Endothelial cell of umbilical vein (primary cell): ENCODE measurements around the gene CACNA1B. TPM values are rescaled to one million over a fixed set of nuclear protein-coding genes. Genes with fewer than 3 reads are reported as not detected.

Experiments used
- BruUV-seq: library from RNA; stranded (reverse); fragments of 400-500 nt; replicated peaks from 2 replicates; lab custom pipeline; 2021; lab: Mats Ljungman, UMichigan
- CTCF ChIA-PET: fragments of 300-600, 350-600 bp; sonication (Branson Sonifier 250); formaldehyde crosslinking; loops from one replicate; lab custom pipeline; 2021; ENCODE audit warnings: antibody characterized with exemption, inconsistent platforms; lab: Charles Lee
- POLR2A ChIA-PET: fragments of 300-600, 350-600 bp; sonication (Branson Sonifier 250); formaldehyde crosslinking; loops from one replicate; lab custom pipeline; 2021; ENCODE audit warnings: antibody characterized with exemption, inconsistent platforms; lab: Charles Lee
- DNase-seq: peaks from one replicate; pipeline ENCODE4 v3.0.0-alpha.2; 2011; ENCODE audit warnings: low read depth, low spot score
- FAIRE-seq: peaks from 2 replicates; lab custom pipeline; 2011; peaks lifted over from hg19 to GRCh38; lab: Jason Lieb, UNC
- H2AFZ ChIP-seq: 2 replicates; pipeline ENCODE4 v1.6.0; 2012; ENCODE audit warnings: low read depth, low read length, control low read depth, inconsistent platforms
- H3K27ac ChIP-seq: 2 replicates; pipeline ENCODE4 v1.5.1; 2011; ENCODE audit warnings: low read depth, mild to moderate bottlenecking, control low read depth, low read length, moderate library complexity; ENCODE audit not compliant: insufficient read depth
- H3K27me3 ChIP-seq, 2 experiments: 2 replicates each; pipeline versions ENCODE4 v1.6.0 to v1.6.1; 2011; ENCODE audit warnings: low read length in 2 of 2, mixed read lengths in 1 of 2; ENCODE audit not compliant: control insufficient read depth in 2 of 2, insufficient read depth in 2 of 2
- H3K36me3 ChIP-seq, 2 experiments: 2 replicates in 1 of 2; 3 replicates in 1 of 2; pipeline ENCODE4 v1.5.1; 2011; ENCODE audit warnings: low read length in 2 of 2, mild to moderate bottlenecking in 1 of 2, moderate library complexity in 1 of 2; ENCODE audit not compliant: control insufficient read depth in 2 of 2, insufficient read depth in 2 of 2; ENCODE audit errors: extremely low read depth in 1 of 2
- H3K4me1 ChIP-seq: 3 replicates; pipeline ENCODE4 v1.5.1; 2011; ENCODE audit warnings: mild to moderate bottlenecking, low read length; ENCODE audit not compliant: control insufficient read depth, insufficient read depth; ENCODE audit errors: extremely low read depth
- H3K4me2 ChIP-seq: 2 replicates; pipeline ENCODE4 v1.6.1; 2011; ENCODE audit warnings: low read length, control low read depth, mixed read lengths; ENCODE audit not compliant: insufficient read depth
- H3K4me3 ChIP-seq, 3 experiments: fragments of 200-600 bp in 1 of 3; sonication (generic), shearing (Covaris generic) in 1 of 3; replicated peaks in 1 of 3; 2 replicates each; pipeline ENCODE4 v1.5.1; 2011 to 2016; ENCODE audit warnings: control low read depth in 3 of 3, low read length in 3 of 3, mild to moderate bottlenecking in 2 of 3, inconsistent platforms in 1 of 3, low read depth in 1 of 3, moderate library complexity in 1 of 3; ENCODE audit not compliant: insufficient read depth in 1 of 3
- H3K79me2 ChIP-seq: 2 replicates; pipeline ENCODE4 v1.6.0; 2012; ENCODE audit warnings: low read length, inconsistent platforms; ENCODE audit not compliant: control insufficient read depth, insufficient read depth
- H3K9ac ChIP-seq: replicated peaks from 2 replicates; pipeline ENCODE3; 2011; ENCODE audit warnings: low read length, control low read depth; ENCODE audit not compliant: insufficient read depth; ENCODE audit errors: extremely low read depth
- H3K9me1 ChIP-seq: replicated peaks from 3 replicates; pipeline ENCODE4 v1.6.0; 2011; ENCODE audit warnings: mild to moderate bottlenecking, low read length; ENCODE audit not compliant: control insufficient read depth, insufficient read depth; ENCODE audit errors: extremely low read depth
- H3K9me3 ChIP-seq: replicated peaks from 2 replicates; pipeline ENCODE4 v1.5.1; 2012; ENCODE audit warnings: low read length, inconsistent platforms; ENCODE audit not compliant: control insufficient read depth, insufficient read depth
- H4K20me1 ChIP-seq: replicated peaks from 2 replicates; pipeline ENCODE3; 2011; ENCODE audit warnings: mild to moderate bottlenecking, low read length; ENCODE audit not compliant: control insufficient read depth, insufficient read depth; ENCODE audit errors: extremely low read depth
- CTCF ChIP-seq, 2 donors: IDR thresholded peaks; 1 replicate in 1 of 2; 2 replicates in 1 of 2; pipeline ENCODE4 v1.5.1; 2011; ENCODE audit warnings: low read length in 2 of 2, mild to moderate bottlenecking in 2 of 2, moderate library complexity in 2 of 2, control low read depth in 1 of 2, inconsistent platforms in 1 of 2, low read depth in 1 of 2; ENCODE audit not compliant: insufficient read depth in 1 of 2; ENCODE audit errors: extremely low read depth in 1 of 2
- EZH2 ChIP-seq: IDR thresholded peaks from 2 replicates; pipeline ENCODE4 v1.6.1; 2012; ENCODE audit warnings: borderline replicate concordance, low read depth, mild to moderate bottlenecking, moderate library complexity, low read length, inconsistent platforms; ENCODE audit not compliant: severe bottlenecking
- FOS ChIP-seq: IDR thresholded peaks from 2 replicates; pipeline ENCODE4 v1.6.1; 2011; ENCODE audit warnings: mild to moderate bottlenecking, low read length, moderate library complexity, borderline replicate concordance; ENCODE audit not compliant: insufficient read depth
- GATA2 ChIP-seq: IDR thresholded peaks from 2 replicates; pipeline ENCODE4 v1.7.0; 2011; ENCODE audit warnings: low read depth, mild to moderate bottlenecking, moderate library complexity, mixed read lengths, low read length; ENCODE audit not compliant: insufficient read length, insufficient read depth
- JUN ChIP-seq: IDR thresholded peaks from 2 replicates; pipeline ENCODE4 v1.6.1; 2011; ENCODE audit warnings: borderline replicate concordance, low read depth; ENCODE audit not compliant: insufficient read length, insufficient read depth
- MAX ChIP-seq: IDR thresholded peaks from 2 replicates; pipeline ENCODE4 v1.6.1; 2011; ENCODE audit not compliant: insufficient read depth, insufficient read length
- MYC ChIP-seq: IDR thresholded peaks from one replicate; pipeline ENCODE4 v1.6.1; 2011; ENCODE audit warnings: mild to moderate bottlenecking, low read depth, low read length
- POLR2A ChIP-seq: IDR thresholded peaks from 2 replicates; pipeline ENCODE4 v1.6.1; 2012; ENCODE audit warnings: low read depth, mild to moderate bottlenecking, control low read depth, low read length
- POLR2AphosphoS5 ChIP-seq: IDR thresholded peaks from 2 replicates; pipeline ENCODE4 v1.6.1; 2012; ENCODE audit warnings: low read depth, mild to moderate bottlenecking, control low read depth, low read length, moderate library complexity; ENCODE audit not compliant: insufficient read depth
- dilution Hi-C: fragments of 300-500 bp; cut with MboI; formaldehyde crosslinking; loops from one replicate; pipeline ENCODE4 v1.15.0; 2019; ENCODE audit warnings: low sequenced_read_pairs; ENCODE audit not compliant: extremely low pct_ligation_motif_present
- intact Hi-C: fragments of 100-400 bp; cut with micrococcal nuclease; formaldehyde crosslinking; loops from one replicate; pipeline ENCODE4 v1.10.0; 2022
- polyA plus RNA-seq, 4 experiments: library from polyadenylated mRNA; depleted of rRNA in 3 of 4; stranded (reverse) in 3 of 4; unstranded in 1 of 4; fragments of >200 nt; gene quantifications; 2 replicates each; pipeline versions ENCODE4 v1.2.1 to v1.2.3, GENCODE V29; 2011 to 2012; ENCODE audit warnings: missing spikeins in 1 of 4
- total RNA-seq: library from RNA; stranded (reverse); gene quantifications from 2 replicates; pipeline ENCODE4 v1.2.3, GENCODE V29; 2021

Gene CACNA1B
- total and polyA plus RNA-seq, 2 donors (not counting 3 experiments of a cell fraction or from before 2014, with no cell fraction given), result 0.11 to 0.41 TPM

- dilution Hi-C loops, result no loop called here
- Histone ChIP-seq H3K27ac (no peak overlapping the region), H3K9me3 (no peaks in the 10 kb centered on the region), H2AFZ (no peak overlapping the region), H3K79me2 (no peaks in the 10 kb centered on the region), H3K4me3 (no peak overlapping the region), H3K36me3 (no peaks in the 10 kb centered on the region), H3K9ac (no peak overlapping the region), H3K27me3 (no peaks in the 10 kb centered on the region), H3K4me2 (no peak overlapping the region), H3K9me1 (no peaks in the 10 kb centered on the region), H4K20me1 (no peaks in the 10 kb centered on the region), H3K4me1 (no peaks in the 10 kb centered on the region)
- intact Hi-C loops, result no loop called here
- POLR2A ChIA-PET, result no interaction called here
- DNase-seq, result no peak
- TF ChIP-seq FOS, result no peak
- TF ChIP-seq POLR2AphosphoS5, result no peak
- no peak for TF ChIP-seq CTCF (IDR thresholded peaks at IDR 0.05; ENCODE audit: extremely low read depth in 1 of 2, insufficient read depth in 1 of 2, low read depth in 1 of 2, low read length in 2 of 2)
- TF ChIP-seq JUN, result no peak
- TF ChIP-seq GATA2, result no peak
- no peak for TF ChIP-seq MYC
- TF ChIP-seq POLR2A, result no peak
- TF ChIP-seq MAX, result no peak
- no peak for TF ChIP-seq EZH2
- CTCF ChIA-PET, result interaction anchor here (0.6 kb wide), 1 partner anchor 26 kb away, joined by 3 read pairs; no protein-coding TSS in a partner anchor
- no peak for FAIRE-seq
- BruUV-seq, result no TSS peak
Observed at GRCh38 chr9:137866226-137867141, 11.1 kb upstream of the CACNA1B start.
